Inflammatory macrophage treated with lipopolysaccharide for 1 hour (primary cell): Measurements from ENCODE around the gene SKOR2.
"Not testable (repeated sequence)": the region's sequence is repeated elsewhere in the genome, so short reads cannot be mapped to it uniquely, and the experiment has no call there.

Experiments used
- DNase-seq, 2 donors: peaks; one replicate each; pipeline ENCODE4 v3.0.0-alpha.2; 2020 to 2022

SKOR2 gene

GRCh38 chr18:47195961-47196360, 55.5 kb downstream of the SKOR2 start:
- DNase-seq = not testable (repeated sequence)

DNA sequence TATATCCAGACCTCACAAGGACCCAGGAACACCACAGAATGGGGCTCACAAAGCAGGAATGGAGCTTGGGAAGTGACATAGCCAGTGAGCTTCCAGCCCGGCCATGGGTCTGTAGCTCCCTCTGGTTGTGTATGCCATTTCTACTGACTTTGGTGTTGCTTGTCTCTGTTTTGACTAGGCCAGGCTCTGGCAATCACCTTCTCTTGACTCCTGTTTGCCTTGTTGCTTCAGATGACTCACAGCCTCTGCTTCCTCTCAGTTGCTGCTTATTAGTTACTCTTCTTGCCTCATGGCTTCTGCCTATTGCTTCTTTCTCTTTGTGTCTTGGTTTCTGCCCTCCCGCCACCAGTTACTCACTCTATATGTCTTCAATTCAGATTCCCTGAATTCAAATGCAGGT, 59.5 kb downstream of the SKOR2 start:
- peak; percentile 20 to 31 for DNase-seq

- DNase-seq = no peak
Measured at GRCh38 chr18:47187721-47188120, 63.7 kb downstream of the SKOR2 start.

- DNase-seq = peak; percentile 64
Measured at GRCh38 chr18:47184419-47185050, 66.9 kb downstream of the SKOR2 start.

GRCh38 chr18:47182156-47182555, 69.3 kb downstream of the SKOR2 start:
- peak; percentile 56 to 70 for DNase-seq

- DNase-seq = no peak
Measured at GRCh38 chr18:47180765-47181164, 70.7 kb downstream of the SKOR2 start.

DNA sequence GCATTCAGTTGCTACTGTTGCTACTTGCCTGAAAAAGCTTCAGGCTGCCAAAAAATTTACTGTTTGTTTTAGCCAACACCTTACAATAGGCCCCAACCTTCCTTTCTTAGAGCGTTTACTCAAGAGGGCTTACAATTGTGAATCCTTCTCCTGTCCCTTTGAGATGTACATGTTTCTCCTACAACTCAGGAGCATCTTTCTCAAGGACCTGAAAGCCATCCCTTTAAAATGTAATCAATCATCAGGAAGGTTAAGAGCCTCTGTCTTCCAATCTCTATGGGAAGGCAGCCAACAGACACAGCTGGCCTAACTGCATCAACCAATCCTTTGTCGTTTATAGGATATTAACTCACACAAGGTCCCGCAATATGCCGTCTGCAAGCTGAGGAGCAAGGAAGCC, 71.9 kb downstream of the SKOR2 start:
- no peak for DNase-seq

DNA sequence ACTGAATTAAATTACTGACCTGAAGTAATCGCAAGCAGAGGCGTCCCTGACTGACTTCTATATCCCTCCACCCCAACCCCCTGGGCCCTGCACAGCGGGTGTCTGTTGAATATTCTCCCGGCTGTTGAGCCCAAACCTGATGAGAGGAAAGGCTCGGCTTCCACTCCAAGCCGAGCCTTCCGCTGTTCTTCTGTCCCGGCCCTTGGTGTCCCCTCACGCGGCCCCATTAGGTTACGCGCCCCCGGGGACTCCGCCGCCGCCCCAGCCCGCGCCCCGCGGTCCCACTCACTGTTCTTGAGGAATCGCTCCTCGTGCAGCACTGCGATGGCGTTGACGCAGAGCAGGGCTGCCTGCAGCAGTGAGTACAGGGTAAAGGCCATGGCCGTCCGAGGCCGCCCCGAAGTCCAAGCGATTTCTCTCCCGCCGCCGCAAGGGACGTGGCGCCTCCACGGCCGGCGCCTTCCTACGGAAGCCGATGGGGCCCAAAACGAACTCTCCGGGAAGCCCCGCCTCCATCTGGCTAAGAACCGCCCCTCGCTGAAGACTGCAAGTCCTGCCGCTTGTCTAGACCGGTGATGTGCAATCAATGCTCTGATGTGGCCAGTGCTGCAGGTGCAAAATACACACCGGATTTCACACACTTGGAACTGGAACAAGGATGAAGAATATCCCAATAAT, 75.4 kb downstream of the SKOR2 start, which contains the start of gene IER3IP1:
Gene IER3IP1, minus strand, starts transcription at position 467 of the 678 bp plus-strand sequence. Its CDS starts 87 bp downstream, at position 380.
- peak; percentile 88 to 96 for DNase-seq

GRCh38 chr18:47175283-47175897, 76.1 kb downstream of the SKOR2 start:
- DNase-seq = peak in 1 of 2 donors; percentile 8

GRCh38 chr18:47174545-47175116, 76.8 kb downstream of the SKOR2 start:
- no peak for DNase-seq

DNA sequence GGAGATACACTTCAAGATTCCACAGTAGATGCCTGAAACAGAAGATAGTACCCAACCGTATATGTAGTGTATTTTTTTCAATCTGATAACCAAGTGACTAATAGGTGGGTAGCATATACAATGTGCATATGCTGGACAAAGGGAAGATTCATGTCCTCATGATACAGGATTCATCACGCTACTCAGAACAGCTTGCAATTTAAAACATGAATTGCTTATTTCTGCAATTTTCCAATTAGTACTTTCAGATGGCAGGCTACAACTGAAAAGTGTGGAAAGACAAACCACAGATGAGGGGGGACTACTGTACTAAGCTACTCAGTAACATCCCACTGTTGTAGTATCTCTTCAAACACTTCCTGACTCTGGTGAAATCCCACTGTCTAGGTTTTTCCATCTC, 79.0 kb downstream of the SKOR2 start:
- no peak for DNase-seq

GRCh38 chr18:47168913-47169312, 82.5 kb downstream of the SKOR2 start:
- DNase-seq = no peak

DNA sequence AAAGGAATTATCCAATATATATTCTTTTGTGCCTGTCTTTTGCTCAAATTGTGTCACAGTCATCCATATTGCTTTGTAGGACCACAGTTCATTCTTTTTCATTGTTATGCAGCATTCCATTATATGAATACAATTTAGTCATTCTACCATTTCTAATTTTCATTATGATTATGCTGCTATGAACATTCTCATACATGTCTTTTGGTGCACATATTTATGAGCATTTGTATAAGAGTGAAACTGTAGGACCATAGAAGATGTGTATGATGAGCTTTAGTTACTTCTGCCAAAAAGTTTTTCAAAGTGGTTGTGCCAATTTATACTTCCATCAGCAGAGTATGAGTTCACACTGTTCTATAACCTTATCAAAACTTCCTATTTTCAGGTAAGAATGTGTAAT, 83.0 kb downstream of the SKOR2 start:
- no peak for DNase-seq

- no peak for DNase-seq
Measured at GRCh38 chr18:47166294-47166693, 85.2 kb downstream of the SKOR2 start.

- peak; percentile 32 for DNase-seq
Measured at GRCh38 chr18:47163241-47163640, 88.2 kb downstream of the SKOR2 start.

DNA sequence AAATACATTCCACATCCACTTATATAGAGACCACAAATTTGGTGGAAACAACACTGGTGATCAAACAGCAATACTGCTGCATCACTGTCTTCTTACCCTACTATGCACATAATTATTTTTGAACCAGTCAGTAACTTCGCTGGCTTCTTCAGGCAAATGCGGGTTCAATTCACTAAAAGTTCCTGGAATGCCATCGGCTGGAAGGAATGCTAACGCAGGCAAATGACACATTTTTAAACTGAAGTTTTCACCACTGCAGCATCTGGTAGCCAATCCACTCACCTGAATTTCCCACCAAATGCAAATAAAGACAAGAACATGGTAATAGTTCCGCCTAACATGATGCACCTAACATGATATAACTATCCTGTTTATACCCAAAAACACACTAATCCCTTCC, 91.2 kb downstream of the SKOR2 start:
- DNase-seq = no peak

DNA sequence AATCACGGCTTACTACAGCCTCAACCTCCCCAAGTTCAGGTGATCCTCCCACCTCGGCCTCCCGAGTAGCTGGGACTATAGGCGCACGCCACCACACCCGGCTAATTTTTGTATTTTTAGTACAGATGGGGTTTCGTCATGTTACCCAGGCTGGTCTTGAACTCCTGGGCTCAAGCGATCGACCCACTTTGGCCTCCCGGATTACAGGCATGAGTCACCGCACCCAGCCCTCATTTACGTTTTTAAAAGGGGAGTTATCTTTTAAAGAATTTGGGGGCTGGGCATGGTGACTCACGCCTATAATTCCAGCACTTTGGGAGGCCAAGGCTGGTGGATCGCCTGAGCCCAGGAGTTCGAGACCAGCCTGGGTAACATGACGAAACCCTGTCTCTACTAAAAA, 93.1 kb downstream of the SKOR2 start:
- not testable (repeated sequence) for DNase-seq
